ENCODE data around the gene ANKRD63. TPM values are rescaled to one million over a fixed set of nuclear protein-coding genes. Genes with fewer than 3 reads are reported as not detected.

ANKRD63 gene
- total and polyA plus RNA-seq, 2 of the 8 experiments (the other 6 are each of a cell fraction or from before 2014, with no cell fraction given): 0.18 to 0.26 TPM

GRCh38 chr15:40331026-40331425, 48.2 kb upstream of the ANKRD63 start (continued):
- no peak for TF ChIP-seq POU5F1 (IDR thresholded peaks at IDR 0.05; ENCODE audit: low read depth, low read length)
- no peak for TF ChIP-seq RAD21 (IDR thresholded peaks at IDR 0.05 in 1 of 2, conservative IDR thresholded peaks at IDR 0.05 in 1 of 2; ENCODE audit: low read depth in 2 of 2, low read length in 2 of 2)
- no peak for TF ChIP-seq CTBP2 (IDR thresholded peaks at IDR 0.05; ENCODE audit: borderline replicate concordance, insufficient read depth, insufficient read length, low read length)
- no peak for TF ChIP-seq TCF12 (IDR thresholded peaks at IDR 0.05; ENCODE audit: low read depth, low read length)

Data from H1 (cell line).